Esophagus muscularis mucosa (tissue), 3 donors: ENCODE measurements around the gene LACTBL1.

ENCODE experiments used
- CTCF ChIP-seq, 3 experiments: fragments of 200-600 bp in 2 of 3; fragments of 450-650 bp in 1 of 3; sonication (generic) in 2 of 3; IDR thresholded peaks; one replicate each; pipeline ENCODE4 v1.5.1; 2017 to 2019; ENCODE audit warnings: antibody characterized with exemption in 3 of 3, mild to moderate bottlenecking in 2 of 3, moderate library complexity in 1 of 3
- POLR2A ChIP-seq: fragments of 450-650 bp; IDR thresholded peaks from one replicate; pipeline ENCODE4 v1.6.1; 2017; ENCODE audit warnings: antibody characterized with exemption, moderate library complexity, mild to moderate bottlenecking, low read depth
- POLR2AphosphoS5 ChIP-seq, 2 donors: sonication (generic); formaldehyde crosslinking; IDR thresholded peaks; one replicate each; pipeline ENCODE4 v1.6.1; 2017; ENCODE audit warnings: antibody characterized with exemption in 2 of 2

GRCh38 chr1:22922640-22923039 is 50.0 kb downstream of the LACTBL1 start:
- TF ChIP-seq POLR2A (no peak), CTCF (IDR thresholded peaks at IDR 0.05) (no peak), POLR2AphosphoS5 (IDR thresholded peaks at IDR 0.05) (no peak)
